WTC11 (cell line): ENCODE results near the gene LY6G6F.

Experiments used
- ESRRA ChIP-seq: sonication (generic); formaldehyde crosslinking; IDR thresholded peaks from 2 replicates; pipeline ENCODE4 v1.8.1; 2022; ENCODE audit warnings: mild to moderate bottlenecking, missing genetic modification reagents, borderline replicate concordance
- TF ChIP-seq, protein P1 (sequence below): fragments of 200-600 bp; IDR thresholded peaks from 2 replicates; pipeline ENCODE4 v1.8.0; 2022; ENCODE audit warnings: antibody characterized with exemption

DNA sequence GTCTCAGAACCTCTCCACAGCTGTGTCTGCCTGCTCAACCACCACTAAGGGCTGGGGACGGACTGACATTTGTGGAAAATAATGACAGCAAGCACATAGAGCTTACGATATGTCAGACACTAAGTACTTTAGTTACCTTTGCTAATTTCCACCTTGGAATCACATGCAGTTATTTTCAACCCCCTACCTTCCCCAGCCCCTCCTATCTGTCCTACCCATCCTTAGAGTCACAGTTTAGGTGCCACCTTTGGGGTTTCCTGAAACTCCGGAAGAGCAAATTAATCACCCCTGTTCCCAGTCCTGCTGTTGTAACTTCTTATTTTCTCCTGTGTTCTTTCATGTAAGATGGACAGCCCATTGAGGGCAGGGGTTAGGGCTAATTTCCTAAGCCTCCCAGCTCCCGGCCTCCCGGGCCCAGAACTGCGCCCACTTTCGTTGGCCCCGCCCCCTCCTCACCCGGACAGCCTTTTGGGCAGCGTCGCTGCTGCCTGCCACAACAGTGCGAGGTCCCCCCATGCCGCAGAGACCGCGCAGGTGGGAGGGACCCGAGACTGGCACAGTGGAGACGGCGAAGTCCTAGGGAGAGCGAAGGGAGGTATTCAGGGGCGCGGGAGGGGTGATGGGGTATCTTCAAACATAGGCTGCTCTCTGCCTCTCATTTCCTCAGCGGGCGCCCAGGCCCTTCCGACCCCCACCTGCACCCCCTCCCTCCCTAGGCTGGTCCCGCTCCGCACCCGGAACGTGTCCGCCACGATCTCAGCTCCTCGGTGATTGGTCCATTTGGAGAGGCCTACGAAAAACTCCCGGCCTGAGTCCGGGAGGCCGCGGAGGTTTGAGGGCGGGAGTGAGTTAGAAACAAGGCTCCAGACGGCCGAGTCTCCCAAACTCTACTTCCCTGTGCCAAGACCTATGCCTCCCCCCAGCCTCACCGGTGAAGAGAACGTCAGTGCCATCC, 21.3 kb downstream of the LY6G6F start:
- TF ChIP-seq, protein P1, sequence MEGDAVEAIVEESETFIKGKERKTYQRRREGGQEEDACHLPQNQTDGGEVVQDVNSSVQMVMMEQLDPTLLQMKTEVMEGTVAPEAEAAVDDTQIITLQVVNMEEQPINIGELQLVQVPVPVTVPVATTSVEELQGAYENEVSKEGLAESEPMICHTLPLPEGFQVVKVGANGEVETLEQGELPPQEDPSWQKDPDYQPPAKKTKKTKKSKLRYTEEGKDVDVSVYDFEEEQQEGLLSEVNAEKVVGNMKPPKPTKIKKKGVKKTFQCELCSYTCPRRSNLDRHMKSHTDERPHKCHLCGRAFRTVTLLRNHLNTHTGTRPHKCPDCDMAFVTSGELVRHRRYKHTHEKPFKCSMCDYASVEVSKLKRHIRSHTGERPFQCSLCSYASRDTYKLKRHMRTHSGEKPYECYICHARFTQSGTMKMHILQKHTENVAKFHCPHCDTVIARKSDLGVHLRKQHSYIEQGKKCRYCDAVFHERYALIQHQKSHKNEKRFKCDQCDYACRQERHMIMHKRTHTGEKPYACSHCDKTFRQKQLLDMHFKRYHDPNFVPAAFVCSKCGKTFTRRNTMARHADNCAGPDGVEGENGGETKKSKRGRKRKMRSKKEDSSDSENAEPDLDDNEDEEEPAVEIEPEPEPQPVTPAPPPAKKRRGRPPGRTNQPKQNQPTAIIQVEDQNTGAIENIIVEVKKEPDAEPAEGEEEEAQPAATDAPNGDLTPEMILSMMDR: no peak
- TF ChIP-seq ESRRA (CRISPR knock-in tag): no peak
